HEK293 (cell line): Measurements from ENCODE around the gene STK26.

Source experiments
- ZBTB21 ChIP-seq: fragments of 450-650 bp; formaldehyde crosslinking; IDR thresholded peaks from 2 replicates; pipeline ENCODE4 v1.5.1; 2017; ENCODE audit warnings: missing biosample characterization, missing genetic modification characterization
- ZNF48 ChIP-seq: fragments of 450-650 bp; formaldehyde crosslinking; IDR thresholded peaks from 2 replicates; pipeline ENCODE4 v1.5.1; 2016; ENCODE audit warnings: missing biosample characterization, missing genetic modification characterization
- TF ChIP-seq, protein P1 (sequence below): fragments of 450-650 bp; formaldehyde crosslinking; IDR thresholded peaks from 2 replicates; pipeline ENCODE4 v1.5.1; 2016; ENCODE audit warnings: missing biosample characterization, missing genetic modification characterization

- TF ChIP-seq, protein P1, sequence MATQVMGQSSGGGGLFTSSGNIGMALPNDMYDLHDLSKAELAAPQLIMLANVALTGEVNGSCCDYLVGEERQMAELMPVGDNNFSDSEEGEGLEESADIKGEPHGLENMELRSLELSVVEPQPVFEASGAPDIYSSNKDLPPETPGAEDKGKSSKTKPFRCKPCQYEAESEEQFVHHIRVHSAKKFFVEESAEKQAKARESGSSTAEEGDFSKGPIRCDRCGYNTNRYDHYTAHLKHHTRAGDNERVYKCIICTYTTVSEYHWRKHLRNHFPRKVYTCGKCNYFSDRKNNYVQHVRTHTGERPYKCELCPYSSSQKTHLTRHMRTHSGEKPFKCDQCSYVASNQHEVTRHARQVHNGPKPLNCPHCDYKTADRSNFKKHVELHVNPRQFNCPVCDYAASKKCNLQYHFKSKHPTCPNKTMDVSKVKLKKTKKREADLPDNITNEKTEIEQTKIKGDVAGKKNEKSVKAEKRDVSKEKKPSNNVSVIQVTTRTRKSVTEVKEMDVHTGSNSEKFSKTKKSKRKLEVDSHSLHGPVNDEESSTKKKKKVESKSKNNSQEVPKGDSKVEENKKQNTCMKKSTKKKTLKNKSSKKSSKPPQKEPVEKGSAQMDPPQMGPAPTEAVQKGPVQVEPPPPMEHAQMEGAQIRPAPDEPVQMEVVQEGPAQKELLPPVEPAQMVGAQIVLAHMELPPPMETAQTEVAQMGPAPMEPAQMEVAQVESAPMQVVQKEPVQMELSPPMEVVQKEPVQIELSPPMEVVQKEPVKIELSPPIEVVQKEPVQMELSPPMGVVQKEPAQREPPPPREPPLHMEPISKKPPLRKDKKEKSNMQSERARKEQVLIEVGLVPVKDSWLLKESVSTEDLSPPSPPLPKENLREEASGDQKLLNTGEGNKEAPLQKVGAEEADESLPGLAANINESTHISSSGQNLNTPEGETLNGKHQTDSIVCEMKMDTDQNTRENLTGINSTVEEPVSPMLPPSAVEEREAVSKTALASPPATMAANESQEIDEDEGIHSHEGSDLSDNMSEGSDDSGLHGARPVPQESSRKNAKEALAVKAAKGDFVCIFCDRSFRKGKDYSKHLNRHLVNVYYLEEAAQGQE (tag by site-specific recombination): no peak
- TF ChIP-seq ZBTB21 (tag by site-specific recombination) (no peak), ZNF48 (tag by site-specific recombination) (no peak)
Observed at GRCh38 chrX:132086672-132087071, 63.6 kb downstream of the STK26 start.
